ENCODE results near the gene OR5AL1.

- TF ChIP-seq CTCF (IDR thresholded peaks at IDR 0.05) (no peak), POLR2A (IDR thresholded peaks at IDR 0.05) (no peak)
These were observed 18.1 kb upstream of the OR5AL1 start for GRCh38 chr11:56394381-56394780.

Data from breast epithelium (tissue), 3 donors.